ENCODE measurements around the gene ANXA9. TPM values are rescaled to one million over a fixed set of nuclear protein-coding genes. Genes with fewer than 3 reads are reported as not detected.

The ANXA9 gene
- total and polyA plus RNA-seq, 2 experiments from 2014 or later = 1.4 to 2.2 TPM

- Histone ChIP-seq H3K4me3 (no peak overlapping the region), H3K4me2 (no peak overlapping the region), H3K4me1 (ENCODE audit: insufficient read depth) (no peaks in the 10 kb centered on the region; the same call in 1 of the 2 replicates), H3K36me3 (ENCODE audit: insufficient read depth) (peaks cover 64% of the 10 kb centered on the region), H3F3A (replicated peaks; ENCODE audit: low read depth) (peaks cover 30% of the 10 kb centered on the region), H3K9me2 (ENCODE audit: insufficient read depth) (no peaks in the 10 kb centered on the region), H2AFZ (no peak overlapping the region), H4K20me1 (replicated peaks; ENCODE audit: insufficient read depth) (peaks cover 11% of the 10 kb centered on the region), H3K79me2 (replicated peaks; ENCODE audit: insufficient read depth) (peaks cover 3% of the 10 kb centered on the region; the same call in 1 of the 2 replicates), H3K27me3 (ENCODE audit: insufficient read depth) (no peaks in the 10 kb centered on the region), H3K27ac (ENCODE audit: low read depth) (peak overlapping the region; percentile 66; the same call in 1 of the 2 replicates)
- no peaks in the 10 kb centered on the region; the same call in 2 of the 3 replicates for H3K9me3 Mint-ChIP-seq
- ATAC-seq = no peak
- no peak overlapping the region for H3K27ac Mint-ChIP-seq
- no peak overlapping the region for H3K4me3 Mint-ChIP-seq
- TF ChIP-seq EZH2 (IDR thresholded peaks at IDR 0.05; ENCODE audit: low read depth, unreplicated experiment) = no peak
- no peak for TF ChIP-seq REST (IDR thresholded peaks at IDR 0.05; ENCODE audit: unreplicated experiment)
- TF ChIP-seq, protein P1, sequence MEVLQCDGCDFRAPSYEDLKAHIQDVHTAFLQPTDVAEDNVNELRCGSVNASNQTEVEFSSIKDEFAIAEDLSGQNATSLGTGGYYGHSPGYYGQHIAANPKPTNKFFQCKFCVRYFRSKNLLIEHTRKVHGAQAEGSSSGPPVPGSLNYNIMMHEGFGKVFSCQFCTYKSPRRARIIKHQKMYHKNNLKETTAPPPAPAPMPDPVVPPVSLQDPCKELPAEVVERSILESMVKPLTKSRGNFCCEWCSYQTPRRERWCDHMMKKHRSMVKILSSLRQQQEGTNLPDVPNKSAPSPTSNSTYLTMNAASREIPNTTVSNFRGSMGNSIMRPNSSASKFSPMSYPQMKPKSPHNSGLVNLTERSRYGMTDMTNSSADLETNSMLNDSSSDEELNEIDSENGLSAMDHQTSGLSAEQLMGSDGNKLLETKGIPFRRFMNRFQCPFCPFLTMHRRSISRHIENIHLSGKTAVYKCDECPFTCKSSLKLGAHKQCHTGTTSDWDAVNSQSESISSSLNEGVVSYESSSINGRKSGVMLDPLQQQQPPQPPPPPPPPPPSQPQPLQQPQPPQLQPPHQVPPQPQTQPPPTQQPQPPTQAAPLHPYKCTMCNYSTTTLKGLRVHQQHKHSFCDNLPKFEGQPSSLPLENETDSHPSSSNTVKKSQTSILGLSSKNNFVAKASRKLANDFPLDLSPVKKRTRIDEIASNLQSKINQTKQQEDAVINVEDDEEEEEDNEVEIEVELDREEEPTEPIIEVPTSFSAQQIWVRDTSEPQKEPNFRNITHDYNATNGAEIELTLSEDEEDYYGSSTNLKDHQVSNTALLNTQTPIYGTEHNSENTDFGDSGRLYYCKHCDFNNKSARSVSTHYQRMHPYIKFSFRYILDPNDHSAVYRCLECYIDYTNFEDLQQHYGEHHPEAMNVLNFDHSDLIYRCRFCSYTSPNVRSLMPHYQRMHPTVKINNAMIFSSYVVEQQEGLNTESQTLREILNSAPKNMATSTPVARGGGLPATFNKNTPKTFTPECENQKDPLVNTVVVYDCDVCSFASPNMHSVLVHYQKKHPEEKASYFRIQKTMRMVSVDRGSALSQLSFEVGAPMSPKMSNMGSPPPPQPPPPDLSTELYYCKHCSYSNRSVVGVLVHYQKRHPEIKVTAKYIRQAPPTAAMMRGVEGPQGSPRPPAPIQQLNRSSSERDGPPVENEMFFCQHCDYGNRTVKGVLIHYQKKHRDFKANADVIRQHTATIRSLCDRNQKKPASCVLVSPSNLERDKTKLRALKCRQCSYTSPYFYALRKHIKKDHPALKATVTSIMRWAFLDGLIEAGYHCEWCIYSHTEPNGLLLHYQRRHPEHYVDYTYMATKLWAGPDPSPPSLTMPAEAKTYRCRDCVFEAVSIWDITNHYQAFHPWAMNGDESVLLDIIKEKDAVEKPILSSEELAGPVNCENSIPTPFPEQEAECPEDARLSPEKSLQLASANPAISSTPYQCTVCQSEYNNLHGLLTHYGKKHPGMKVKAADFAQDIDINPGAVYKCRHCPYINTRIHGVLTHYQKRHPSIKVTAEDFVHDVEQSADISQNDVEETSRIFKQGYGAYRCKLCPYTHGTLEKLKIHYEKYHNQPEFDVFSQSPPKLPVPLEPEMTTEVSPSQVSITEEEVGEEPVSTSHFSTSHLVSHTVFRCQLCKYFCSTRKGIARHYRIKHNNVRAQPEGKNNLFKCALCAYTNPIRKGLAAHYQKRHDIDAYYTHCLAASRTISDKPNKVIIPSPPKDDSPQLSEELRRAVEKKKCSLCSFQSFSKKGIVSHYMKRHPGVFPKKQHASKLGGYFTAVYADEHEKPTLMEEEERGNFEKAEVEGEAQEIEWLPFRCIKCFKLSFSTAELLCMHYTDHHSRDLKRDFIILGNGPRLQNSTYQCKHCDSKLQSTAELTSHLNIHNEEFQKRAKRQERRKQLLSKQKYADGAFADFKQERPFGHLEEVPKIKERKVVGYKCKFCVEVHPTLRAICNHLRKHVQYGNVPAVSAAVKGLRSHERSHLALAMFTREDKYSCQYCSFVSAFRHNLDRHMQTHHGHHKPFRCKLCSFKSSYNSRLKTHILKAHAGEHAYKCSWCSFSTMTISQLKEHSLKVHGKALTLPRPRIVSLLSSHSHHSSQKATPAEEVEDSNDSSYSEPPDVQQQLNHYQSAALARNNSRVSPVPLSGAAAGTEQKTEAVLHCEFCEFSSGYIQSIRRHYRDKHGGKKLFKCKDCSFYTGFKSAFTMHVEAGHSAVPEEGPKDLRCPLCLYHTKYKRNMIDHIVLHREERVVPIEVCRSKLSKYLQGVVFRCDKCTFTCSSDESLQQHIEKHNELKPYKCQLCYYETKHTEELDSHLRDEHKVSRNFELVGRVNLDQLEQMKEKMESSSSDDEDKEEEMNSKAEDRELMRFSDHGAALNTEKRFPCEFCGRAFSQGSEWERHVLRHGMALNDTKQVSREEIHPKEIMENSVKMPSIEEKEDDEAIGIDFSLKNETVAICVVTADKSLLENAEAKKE (CRISPR knock-in tag; IDR thresholded peaks at IDR 0.05) = no peak
- no peak for TF ChIP-seq EZH2phosphoT487 (IDR thresholded peaks at IDR 0.05; ENCODE audit: unreplicated experiment)
- TF ChIP-seq, protein P2, sequence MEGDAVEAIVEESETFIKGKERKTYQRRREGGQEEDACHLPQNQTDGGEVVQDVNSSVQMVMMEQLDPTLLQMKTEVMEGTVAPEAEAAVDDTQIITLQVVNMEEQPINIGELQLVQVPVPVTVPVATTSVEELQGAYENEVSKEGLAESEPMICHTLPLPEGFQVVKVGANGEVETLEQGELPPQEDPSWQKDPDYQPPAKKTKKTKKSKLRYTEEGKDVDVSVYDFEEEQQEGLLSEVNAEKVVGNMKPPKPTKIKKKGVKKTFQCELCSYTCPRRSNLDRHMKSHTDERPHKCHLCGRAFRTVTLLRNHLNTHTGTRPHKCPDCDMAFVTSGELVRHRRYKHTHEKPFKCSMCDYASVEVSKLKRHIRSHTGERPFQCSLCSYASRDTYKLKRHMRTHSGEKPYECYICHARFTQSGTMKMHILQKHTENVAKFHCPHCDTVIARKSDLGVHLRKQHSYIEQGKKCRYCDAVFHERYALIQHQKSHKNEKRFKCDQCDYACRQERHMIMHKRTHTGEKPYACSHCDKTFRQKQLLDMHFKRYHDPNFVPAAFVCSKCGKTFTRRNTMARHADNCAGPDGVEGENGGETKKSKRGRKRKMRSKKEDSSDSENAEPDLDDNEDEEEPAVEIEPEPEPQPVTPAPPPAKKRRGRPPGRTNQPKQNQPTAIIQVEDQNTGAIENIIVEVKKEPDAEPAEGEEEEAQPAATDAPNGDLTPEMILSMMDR (conservative IDR thresholded peaks at IDR 0.05; ENCODE audit: low read depth in 2 of 2) = no peak
- TF ChIP-seq ZNF114 (CRISPR knock-in tag; IDR thresholded peaks at IDR 0.05) = no peak
- TF ChIP-seq NANOG (IDR thresholded peaks at IDR 0.05; ENCODE audit: borderline replicate concordance) = no peak
- TF ChIP-seq ZNF331 (CRISPR knock-in tag; IDR thresholded peaks at IDR 0.05; ENCODE audit: low read depth) = no peak
- no peak for TF ChIP-seq STAT1 (IDR thresholded peaks at IDR 0.05; ENCODE audit: unreplicated experiment)
- no peak for TF ChIP-seq CREB1 (CRISPR knock-in tag; IDR thresholded peaks at IDR 0.05; ENCODE audit: low read depth)
- H3K27me3 Mint-ChIP-seq (ENCODE audit: insufficient read depth, low read depth, poor library complexity) = peaks cover 12% of the 10 kb centered on the region
- peaks cover 97% of the 10 kb centered on the region for H3K36me3 Mint-ChIP-seq (ENCODE audit: low read depth)
- H3K4me1 Mint-ChIP-seq = peaks cover 4% of the 10 kb centered on the region; the same call in 1 of the 3 replicates
- no peak for DNase-seq (ENCODE audit: low spot score)
Measured at GRCh38 chr1:150963321-150964163, 18.6 kb upstream of the ANXA9 start.
